RKO (cell line): ENCODE results near the gene UXS1.
A peak's percentile ranks its signal among the peaks of the same experiment; 100 is the strongest.

Source experiments
- DNase-seq: peaks from one replicate; pipeline ENCODE4 v3.0.0-alpha.2; 2016; ENCODE audit warnings: low spot score

Gene UXS1

DNA sequence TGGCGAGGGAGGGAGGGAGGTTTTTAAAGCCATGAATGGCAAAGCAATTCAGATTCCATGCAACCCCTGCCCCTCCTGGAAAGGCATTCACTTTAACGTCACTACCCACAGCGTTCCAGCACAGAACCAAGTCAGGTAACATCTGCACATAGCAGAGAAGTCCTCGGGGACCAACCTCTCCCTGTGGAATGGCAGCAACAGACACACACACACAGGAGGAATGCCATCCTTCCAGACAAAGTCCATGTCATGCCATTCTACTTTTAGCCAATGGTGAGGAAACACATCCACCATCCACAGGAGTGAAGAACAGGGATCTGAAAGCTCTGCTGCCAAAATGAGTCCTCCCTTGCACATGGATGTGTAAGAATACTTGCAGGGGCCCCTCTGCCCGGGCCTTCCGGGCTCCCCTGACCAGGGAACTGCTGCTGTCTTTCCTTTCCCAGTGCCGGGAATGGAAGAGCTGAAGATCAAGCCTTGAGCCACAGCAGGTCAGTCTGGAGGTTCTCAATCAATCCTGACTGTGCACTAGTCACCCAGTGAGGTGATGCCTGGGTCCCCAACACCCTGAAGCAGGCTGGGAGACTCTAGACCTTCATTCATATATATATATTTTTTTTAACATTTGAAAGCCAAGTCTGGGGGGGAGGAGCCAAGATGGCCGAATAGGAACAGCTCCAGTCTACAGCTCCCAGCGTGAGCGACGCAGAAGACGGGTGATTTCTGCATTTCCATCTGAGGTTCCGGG, 63.7 kb downstream of the UXS1 start:
- no peak for DNase-seq

DNA sequence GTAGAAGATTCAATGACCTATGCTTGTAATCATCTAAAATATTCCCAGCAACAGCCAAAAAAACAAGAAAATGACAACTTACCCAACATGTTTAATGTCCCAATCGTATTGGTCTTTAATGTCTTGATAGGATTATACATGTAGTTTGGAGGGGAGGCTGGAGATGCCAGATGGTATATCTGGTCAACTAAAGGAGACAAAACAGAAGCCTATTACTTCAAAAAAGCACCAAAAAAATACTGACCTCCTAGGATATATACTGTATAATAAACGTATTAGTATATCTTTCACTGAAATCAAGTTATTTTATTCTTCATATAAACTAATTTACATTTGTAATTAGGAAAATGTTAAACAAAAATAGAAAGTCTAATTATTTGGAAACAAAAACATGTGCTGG, 64.5 kb downstream of the UXS1 start:
- no peak for DNase-seq

DNA sequence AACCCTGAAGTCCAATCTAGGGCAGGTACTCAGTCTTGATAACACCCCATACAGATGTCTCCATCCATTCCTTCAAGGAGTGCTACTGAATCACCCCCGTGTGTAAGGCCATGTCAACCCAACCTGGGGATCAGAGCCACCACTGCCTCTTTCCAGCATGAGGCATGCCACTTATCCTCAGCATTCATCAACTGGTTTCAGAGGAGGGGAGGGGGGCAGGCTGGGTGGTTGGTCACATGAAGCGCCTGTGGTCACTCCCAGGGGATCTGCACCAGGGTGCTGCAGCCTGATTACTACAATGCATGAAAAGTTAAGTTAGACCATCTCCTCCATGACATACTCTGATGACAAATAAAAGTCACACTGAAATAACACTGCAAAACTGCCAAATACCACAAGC, 65.0 kb downstream of the UXS1 start:
- no peak for DNase-seq

DNA sequence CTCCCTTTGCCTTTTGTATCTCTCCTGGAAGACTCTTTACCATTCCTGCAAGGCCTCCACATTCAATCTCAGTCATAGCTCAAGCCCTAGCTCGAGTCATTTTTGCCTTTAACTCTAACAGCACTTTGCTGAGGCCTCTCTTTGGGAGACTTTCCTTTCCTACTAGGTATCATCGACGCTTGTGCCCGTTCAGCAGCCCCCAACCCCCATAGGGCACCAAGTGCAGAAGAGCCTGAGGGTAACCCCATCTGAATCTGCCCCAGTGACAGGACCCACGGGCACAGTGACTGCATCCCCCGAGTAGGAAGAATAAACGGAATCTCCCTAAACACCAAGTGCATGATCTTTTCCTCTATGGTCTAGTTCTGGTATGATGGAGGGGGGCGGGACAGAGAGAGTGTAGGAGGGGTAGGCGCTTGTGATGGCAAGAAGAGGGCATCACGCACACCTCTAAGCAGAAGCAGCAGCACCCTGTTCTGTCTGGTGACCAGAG, 66.3 kb downstream of the UXS1 start:
- no peak for DNase-seq

DNA sequence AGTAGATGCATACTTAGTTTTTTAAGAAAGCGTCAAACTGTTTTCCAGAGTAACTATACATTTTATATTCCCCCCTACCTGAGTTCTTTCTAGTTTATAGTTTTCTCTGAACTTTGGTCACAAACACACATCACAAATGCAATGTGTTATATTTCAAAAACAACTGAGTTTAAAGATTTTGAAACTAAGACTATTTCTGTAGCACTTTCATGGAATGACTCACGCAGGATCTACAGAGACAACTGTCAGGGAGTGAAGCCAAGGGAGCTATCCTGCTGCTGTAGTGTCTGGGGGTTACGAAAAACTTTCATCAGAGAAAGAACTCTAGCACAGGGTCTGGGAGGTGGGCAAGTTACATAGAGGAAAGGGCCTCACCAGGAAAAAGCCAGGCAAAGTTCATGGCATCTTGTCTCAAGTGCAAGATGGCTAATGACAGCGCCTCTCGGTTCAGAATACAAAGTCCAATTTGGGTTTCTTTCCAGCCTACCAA, 66.8 kb downstream of the UXS1 start:
- DNase-seq, result no peak

DNA sequence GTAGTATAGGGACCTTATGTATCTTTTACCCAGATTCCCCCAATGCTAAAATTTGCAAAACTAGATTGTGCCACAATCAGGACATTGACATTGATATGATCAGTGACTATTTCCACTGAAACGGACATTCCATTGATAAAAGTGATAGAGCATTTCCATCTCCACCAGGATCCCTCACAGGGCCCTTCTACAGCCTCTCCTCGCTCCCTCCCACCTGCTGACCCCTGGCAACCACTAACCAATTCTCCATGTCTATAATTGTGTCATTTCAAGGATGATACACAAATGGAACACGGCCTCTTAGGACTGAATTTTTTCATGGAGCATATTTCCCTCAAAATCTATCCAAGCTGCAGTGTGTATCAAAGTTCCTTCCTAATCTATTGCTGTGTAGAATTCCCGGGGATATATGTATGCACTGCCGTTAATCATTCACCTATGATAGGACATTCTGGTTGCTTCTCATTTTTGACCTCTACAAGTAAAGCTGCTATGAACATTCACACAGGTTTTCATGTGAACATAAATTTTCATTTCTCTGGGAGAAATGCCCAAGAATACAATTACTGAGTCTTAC, 67.3 kb downstream of the UXS1 start:
- no peak for DNase-seq

DNA sequence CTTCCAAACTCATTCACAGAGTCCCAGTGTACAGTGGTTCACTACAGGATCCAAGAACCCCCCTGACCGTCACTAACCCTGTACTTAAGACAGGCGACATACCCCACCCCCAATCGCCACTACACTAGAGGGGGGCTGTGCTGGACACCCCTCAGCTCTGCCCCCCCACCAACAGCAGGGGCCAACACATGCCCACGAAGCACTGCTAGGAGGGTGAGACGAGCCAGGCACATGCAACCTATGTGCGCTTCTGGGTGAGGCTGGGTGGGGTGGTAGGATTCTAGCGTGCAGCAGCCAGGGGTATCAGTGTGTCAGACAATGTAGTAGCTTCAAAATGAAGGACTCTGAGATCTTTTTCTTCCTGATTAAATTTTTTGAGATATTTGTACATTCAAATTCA, 67.8 kb downstream of the UXS1 start:
- no peak for DNase-seq

DNA sequence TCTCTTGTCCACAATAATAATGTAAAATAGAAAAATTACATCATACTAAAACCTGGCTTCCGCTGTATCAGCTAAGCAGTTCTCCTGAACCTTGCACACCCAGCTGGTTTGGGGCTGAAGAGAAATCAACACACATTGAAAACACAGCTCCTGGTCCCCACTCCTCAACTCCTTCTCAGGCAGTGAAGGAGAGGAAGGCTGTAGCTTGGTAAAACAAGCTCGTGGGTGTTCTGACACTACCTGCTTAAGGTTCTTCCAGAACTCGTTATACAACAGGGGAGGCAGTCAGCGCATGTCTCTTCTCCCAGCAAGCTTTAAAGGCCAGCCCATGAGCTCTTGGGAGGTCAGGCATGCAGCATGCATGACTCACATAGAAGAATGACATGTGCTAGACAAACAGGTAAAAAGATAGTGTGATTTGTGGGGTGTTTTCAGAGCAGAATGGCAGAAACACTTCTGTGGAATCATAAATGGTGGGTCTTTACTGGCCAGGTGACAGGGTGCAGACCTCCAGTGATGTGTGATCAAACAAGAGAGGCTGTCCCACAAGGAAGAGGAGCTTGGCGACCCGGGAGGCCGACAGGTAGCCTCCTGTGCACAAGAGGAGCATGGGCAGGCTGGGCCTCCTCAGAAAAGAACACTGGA, 69.1 kb downstream of the UXS1 start:
- DNase-seq, result no peak

DNA sequence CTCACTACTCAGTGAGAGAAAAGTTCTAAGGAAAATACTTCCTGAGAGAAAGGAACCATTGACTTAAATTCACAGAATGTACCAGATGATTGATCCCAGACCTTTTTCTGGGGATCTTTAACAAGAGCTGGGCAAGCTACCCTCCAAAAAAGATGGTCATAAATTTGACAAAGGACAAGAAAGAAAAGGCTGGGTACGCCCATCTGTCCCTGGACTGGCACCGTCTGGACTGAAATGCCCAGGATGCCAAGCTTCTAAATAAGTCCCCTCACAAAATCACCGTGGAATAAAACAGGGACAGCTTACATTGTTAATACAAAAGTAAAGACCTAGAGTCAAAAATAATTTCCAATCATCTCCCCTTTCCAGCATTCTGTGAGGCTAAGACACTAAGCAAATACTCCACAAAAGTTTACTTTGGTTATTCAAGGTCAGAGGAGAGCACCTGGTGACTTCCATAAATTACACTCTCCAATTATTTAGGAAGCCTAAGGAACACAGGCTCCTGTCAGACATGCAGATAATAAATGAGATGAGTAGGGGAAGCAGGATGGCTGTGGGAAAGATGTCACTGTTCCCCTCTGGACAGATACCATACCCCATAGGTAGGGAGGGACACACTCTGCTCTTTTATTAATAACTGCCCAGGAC, 69.9 kb downstream of the UXS1 start:
- no peak for DNase-seq

DNA sequence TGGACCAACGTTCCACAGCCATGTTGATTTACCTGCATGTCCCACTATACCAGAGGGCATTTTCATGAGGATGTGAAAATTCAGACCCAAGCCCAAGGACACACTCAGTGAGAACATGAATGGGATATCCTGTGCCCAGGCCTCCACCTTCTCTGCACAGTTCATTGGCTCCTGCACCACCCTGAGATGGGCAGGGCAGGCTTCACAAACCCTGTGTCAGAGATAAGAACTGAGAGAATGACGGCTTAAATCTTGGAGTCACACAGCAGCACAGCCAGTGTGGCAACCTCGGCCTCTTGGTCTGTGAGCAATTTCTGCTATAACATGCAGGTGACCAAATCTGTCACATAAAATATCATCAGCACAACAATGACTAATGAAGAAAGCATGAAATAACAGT, 71.9 kb downstream of the UXS1 start:
- no peak for DNase-seq

DNA sequence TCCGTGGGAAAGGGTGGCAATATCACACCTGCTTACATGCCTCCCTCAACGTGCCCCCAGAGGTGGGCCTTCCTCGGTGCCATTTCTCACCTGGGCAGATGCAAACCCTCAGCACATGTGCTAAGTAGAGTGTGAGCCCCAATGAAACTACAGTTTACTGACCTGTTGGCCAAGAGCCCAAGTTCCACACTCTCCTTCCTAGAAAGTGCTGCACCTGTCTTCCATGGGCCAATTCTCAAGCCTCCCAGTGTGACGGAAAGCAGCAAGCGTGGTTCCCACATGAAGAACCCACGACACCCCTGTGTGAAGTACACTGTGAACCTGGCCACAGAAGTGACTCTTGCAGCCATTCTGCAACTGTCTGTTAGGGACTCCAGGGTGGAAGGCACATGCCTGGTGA, 73.7 kb downstream of the UXS1 start:
- DNase-seq, result no peak

DNA sequence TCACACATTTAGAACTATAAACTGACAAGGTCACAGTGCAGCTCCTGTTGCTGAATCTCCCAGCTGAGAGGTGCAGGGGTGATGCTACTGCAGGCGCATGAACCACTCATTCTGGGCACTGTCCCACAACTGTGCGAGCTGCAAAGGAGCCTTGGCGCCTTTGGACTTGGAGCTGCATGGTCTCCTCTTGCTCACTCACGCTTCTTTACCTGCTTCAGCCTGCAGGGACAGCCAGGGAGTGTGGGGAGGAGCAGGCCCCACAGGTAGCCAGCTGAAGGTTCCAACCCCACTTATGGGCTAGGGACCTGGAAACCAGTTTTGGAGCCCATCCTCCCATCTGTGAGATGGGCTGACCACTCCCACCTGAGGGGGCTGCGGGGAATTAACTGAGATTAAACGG, 75.0 kb downstream of the UXS1 start:
- DNase-seq, result no peak

DNA sequence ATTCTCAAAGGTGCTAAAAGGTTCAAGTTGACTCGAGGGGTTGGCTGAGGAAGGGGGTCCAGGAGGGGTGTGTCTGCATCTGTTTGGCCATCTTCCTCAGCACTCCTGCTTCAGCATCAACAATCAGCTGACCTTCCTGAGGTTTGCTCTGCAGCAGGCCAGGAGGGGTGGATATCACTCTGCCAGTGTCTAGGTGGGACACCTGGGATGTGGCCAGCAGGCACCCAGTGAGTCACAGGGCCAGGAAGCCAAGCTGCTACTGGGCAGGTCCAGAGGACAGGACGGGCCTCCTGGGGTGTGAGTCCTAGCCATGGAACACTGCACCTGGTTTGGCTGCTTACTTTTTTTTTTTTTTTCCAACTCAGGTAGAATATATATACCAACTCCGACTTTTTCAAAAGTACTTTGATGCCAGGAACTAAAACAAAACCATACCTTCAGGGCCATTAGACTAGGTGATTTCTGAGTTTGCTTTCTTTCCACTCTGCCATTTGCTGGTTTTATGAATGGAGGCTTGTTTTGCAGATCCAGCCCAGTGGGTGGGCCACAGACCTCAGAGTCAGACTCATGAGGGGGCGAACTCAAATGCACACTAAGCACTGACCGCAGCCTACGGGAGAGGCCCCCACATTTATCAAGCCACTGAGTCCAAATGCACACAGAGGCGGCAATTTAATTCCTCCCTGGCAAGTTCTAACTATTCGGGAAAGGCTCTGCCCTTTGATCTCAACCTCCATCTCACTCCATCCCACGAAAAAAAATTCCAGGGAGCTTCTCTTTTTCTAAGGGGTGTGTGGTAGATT, 76.0 kb downstream of the UXS1 start:
- DNase-seq, result no peak

DNA sequence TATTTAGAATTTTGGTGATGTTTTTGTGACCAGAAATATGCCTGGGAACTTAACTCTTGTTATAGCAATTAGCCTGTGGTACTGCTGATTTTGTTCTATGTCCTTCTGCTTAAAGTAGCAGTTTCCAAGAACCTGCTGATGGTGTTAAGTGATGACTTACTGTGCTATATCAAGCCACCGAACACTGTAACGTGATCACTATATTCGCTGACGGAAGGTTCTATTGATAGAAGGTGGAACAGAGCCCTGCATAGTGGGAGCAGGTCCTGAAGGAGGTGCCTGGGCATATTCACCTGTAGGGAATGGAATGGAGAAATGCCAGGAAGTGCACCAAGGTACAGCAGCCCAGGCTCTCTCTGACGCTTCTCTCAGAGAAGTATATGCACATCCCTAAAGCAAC, 76.8 kb downstream of the UXS1 start:
- DNase-seq, result no peak

DNA sequence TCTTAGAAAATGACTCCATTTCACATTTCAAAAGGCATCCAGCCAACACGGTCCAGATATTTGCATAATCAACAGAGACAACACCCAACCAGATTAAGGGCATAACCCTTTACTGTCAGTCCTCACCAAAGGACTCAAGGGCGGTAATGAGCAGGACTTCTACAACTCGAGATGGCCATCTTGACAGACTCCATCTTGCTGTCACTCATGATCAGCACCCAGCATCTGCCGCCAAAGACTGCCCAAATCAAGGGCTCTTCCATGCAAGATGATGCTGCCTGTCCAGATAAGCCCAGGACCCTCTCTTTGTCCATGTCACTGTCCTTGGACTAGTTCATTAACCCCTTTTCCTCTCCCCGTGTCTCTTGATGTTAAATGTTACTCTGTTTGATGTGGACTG, 77.9 kb downstream of the UXS1 start:
- no peak for DNase-seq

DNA sequence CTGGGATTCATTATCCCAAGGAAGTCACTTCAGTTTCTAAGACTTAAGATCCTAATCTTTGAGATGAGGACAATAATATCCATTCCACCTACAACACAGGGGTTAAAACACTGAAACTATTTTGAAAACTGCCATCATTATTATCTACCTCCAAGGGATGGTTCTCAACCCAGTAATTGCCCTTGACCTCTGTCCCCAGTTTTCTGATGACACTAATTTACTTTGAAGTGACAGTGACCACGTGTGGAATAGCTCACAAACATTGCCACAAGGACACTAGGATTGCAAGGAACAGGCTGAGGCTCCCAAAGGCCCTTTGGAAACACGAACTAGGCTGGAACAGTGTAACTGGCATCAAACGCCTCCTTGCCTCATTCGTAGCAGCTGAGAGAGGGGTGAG, 78.4 kb downstream of the UXS1 start:
- DNase-seq, result no peak

DNA sequence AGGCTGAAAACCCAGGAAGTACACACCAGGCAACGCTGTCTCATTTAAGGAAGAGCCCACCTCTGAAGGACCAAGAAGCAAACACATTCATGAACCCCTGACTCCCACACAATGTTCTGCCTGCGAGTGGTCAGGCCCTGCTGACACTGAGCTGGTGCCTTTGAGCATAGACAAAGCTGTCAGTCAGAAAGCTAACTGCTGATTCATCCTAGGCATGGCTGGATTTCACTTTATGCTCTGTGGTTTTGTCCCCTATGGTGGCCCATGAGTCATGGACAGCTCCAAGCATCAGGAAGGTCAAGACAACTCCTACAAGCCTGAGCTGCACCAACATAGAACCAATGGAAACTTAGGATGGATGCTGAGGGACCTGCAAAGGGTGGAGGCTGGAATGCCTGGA, 78.9 kb downstream of the UXS1 start:
- DNase-seq, result peak; percentile 46

DNA sequence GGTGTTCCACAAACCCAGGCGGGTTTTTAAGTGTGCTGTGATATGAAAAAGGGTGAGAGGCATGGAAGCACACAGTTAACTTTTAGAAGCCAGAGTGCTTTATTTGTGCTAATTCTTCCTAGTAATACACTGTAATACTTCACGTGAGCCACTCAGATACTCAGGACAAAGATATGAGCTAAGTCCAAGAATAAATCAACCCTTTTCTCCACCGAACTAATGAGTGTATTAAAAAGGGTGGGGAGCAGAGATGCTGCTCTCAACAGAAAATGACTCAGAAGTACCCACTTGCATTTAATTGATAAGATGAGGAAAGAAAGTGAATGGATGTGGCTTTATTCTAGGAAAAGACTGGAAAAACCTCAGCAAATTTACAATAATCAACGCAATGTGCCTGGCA, 79.9 kb downstream of the UXS1 start:
- DNase-seq, result no peak

DNA sequence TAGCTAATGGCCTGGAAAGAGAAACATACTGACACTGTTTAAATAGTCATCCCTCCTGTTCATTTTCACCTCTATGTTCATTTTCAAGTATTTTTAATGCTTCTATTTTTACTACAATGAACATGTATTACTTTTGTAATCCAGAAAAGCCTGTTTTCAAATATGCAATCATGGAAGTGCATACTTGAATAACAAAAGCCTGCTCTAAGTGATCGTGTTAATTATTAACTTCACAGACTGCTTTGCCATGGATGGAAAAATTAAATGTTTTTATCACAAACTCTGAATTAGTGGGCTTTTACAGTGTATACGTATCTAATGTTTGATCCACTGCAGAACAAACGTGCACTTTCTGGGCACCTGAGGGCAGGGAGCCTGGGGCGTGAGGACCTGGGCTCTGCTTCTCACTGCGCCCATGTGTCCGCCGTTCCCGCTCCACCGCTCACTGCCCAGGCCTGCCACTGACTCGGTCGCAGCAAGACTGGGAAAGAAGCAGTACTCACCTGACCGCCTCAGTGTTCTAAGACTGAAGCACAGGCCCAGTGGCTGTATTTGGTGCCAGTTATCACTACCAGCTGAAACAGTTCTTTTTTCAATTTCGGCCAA, 80.6 kb downstream of the UXS1 start:
- no peak for DNase-seq

DNA sequence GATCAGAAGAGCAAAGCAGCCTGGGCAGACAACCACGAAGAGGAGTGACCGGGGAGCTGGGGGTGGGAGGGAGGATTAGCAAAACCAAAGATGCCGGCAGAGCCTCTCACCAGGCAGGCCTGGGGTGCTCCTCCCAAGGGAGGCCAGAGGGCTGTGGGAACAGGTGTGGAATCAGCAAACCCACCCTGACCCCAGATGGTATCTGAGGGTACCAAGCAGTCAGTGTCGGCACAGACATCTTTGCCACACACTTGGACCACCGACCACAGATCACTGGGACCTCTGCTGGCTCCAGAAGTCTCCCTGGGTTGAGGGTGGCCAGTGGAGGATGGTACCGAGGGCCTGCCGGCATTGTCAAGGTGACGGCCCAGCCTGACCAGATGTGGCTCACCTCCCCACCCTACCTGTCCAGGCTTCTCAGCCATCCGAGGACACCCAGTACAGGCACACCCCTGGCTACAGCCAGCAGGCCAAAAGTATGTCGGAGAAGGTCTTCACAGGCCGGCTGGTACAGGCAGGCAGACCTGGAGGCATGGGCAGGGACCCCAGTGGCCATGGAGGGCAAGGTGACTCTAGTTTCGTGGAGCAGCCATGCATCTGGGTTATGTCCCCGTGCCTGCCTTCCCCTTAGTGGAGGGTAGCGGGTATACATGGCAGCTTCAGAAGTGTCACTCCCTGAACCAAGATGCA, 82.1 kb downstream of the UXS1 start:
- no peak for DNase-seq
